ENCODE measurements around the gene SNAPC5. TPM values are rescaled to one million over a fixed set of nuclear protein-coding genes. Genes with fewer than 3 reads are reported as not detected.

The SNAPC5 gene
- total and polyA plus RNA-seq, 2 of the 4 experiments (the other 2 are of a cell fraction): 25.9 to 26.3 TPM

GRCh38 chr15:66503780-66504562 is 6.4 kb upstream of the SNAPC5 start:
- peak overlapping the region; percentile 88 for H2AFZ ChIP-seq (replicated peaks; ENCODE audit: low read length, poor library complexity)
- no peak overlapping the region for H2BK15ac ChIP-seq (ENCODE audit: low read depth, low read length)
- H3K4me3 ChIP-seq (ENCODE audit: insufficient read depth, low read depth, low read length): peak overlapping the region; percentile 59
- peak overlapping the region; percentile 78; the same call in 1 of the 2 replicates for H2BK120ac ChIP-seq (ENCODE audit: low read depth, low read length)
- H3K27me3 ChIP-seq (ENCODE audit: control insufficient read depth, insufficient read depth, low read length): no peaks in the 10 kb centered on the region
- DNase-seq: no peak
- TF ChIP-seq RFX5 (IDR thresholded peaks at IDR 0.05; ENCODE audit: low read depth, low read length) (no peak), USF2 (IDR thresholded peaks at IDR 0.05; ENCODE audit: low read depth, low read length) (no peak), NFE2L2 (IDR thresholded peaks at IDR 0.05; ENCODE audit: low read depth, low read length) (no peak), RAD21 (IDR thresholded peaks at IDR 0.05; ENCODE audit: low read length) (no peak), SMC3 (IDR thresholded peaks at IDR 0.05; ENCODE audit: low read depth, low read length) (no peak), MAZ (IDR thresholded peaks at IDR 0.05; ENCODE audit: borderline replicate concordance, low read depth, low read length) (no peak), MXI1 (IDR thresholded peaks at IDR 0.05; ENCODE audit: borderline replicate concordance, low read depth, low read length) (peak; percentile 67; the same call in 1 of the 2 replicates)
- H3K9ac ChIP-seq (ENCODE audit: low read depth, low read length): peak overlapping the region; percentile 94
- H3K14ac ChIP-seq (replicated peaks; ENCODE audit: low read depth, low read length): peak overlapping the region; percentile 100
- peak overlapping the region; percentile 58; the same call in 1 of the 2 replicates for H4K5ac ChIP-seq (ENCODE audit: low read depth, low read length)
- H2AK9ac ChIP-seq (replicated peaks; ENCODE audit: low read depth, low read length, poor library complexity): peak overlapping the region; percentile 94
- H3K23ac ChIP-seq (ENCODE audit: low read depth, low read length): peak overlapping the region; percentile 100
- intact Hi-C loops (cut with micrococcal nuclease): loop anchor here (1.0 to 10.0 kb wide), 3 partner anchors 201 to 543 kb away; partner anchors contain the start of gene SMAD6
- H3K4ac ChIP-seq (ENCODE audit: low read depth, low read length): peak overlapping the region; percentile 100
- in situ Hi-C loops (cut with MboI; ENCODE audit: low sequenced_read_pairs): no loop called here
- H3K9me1 ChIP-seq (ENCODE audit: insufficient read depth, low read length): no peaks in the 10 kb centered on the region
- H4K8ac ChIP-seq (ENCODE audit: low read depth in 2 of 2, low read length in 2 of 2): peak overlapping the region; percentile 91 to 93
- peaks cover 26% of the 10 kb centered on the region for H3K36me3 ChIP-seq (ENCODE audit: control insufficient read depth, insufficient read depth, low read length)
- ChIA-PET CTCF (no interaction called here), POLR2A (ENCODE audit: unreplicated experiment) (no interaction called here)
- WGBS, 2 experiments (ENCODE audit: extremely low coverage in 2 of 2, insufficient read length in 1 of 2): 0% methylated on average over 2 of the region's 12 CpGs; no CpG with 5 or more reads in 1 of the 2 experiments
- peaks cover 15 to 37% of the 10 kb centered on the region in 2 experiments for H3K79me1 ChIP-seq (ENCODE audit: low read depth in 1 of 2, low read length in 2 of 2)
- H2BK20ac ChIP-seq (ENCODE audit: low read depth, low read length): no peak overlapping the region
- TSS peak; percentile 39 for BruUV-seq (replicated peaks)
- H4K20me1 ChIP-seq (ENCODE audit: insufficient read depth, low read length): peaks cover 48% of the 10 kb centered on the region
- H3K18ac ChIP-seq (ENCODE audit: low read depth, low read length): peak overlapping the region; percentile 13; the same call in 1 of the 2 replicates
- H2BK5ac ChIP-seq (ENCODE audit: low read depth, low read length, poor library complexity, severe bottlenecking): peak overlapping the region; percentile 97
- H3K56ac ChIP-seq (ENCODE audit: extremely low read depth, insufficient read depth, low read length): peak overlapping the region; percentile 95
- no peaks in the 10 kb centered on the region for H3K9me3 ChIP-seq (ENCODE audit: control insufficient read depth, insufficient read depth, low read length)
- peak overlapping the region; percentile 95 for H3K27ac ChIP-seq (ENCODE audit: insufficient read depth, low read length)
- peaks cover 1% of the 10 kb centered on the region; the same call in 1 of the 2 replicates for H3K4me1 ChIP-seq (ENCODE audit: control insufficient read depth, insufficient read depth, low read length)
- peak overlapping the region; percentile 98 for H4K91ac ChIP-seq (ENCODE audit: insufficient read depth, low read depth, low read length)
- peak overlapping the region; percentile 97 for H2AK5ac ChIP-seq (ENCODE audit: low read depth, low read length)
- ATAC-seq (ENCODE audit: low read depth): no peak
- dilution Hi-C loops (cut with HindIII; ENCODE audit: low sequenced_read_pairs, unreplicated experiment): no loop called here
- peak overlapping the region; percentile 99 for H3K4me2 ChIP-seq (ENCODE audit: low read depth, low read length)

All from IMR-90 (cell line).